Suprapubic skin (tissue), 4 donors: ENCODE results near the gene PDCD2.

Source experiments
- EP300 ChIP-seq: sonication (generic); formaldehyde crosslinking; IDR thresholded peaks from one replicate; pipeline ENCODE4 v1.6.1; 2017; ENCODE audit warnings: antibody characterized with exemption
- POLR2AphosphoS5 ChIP-seq, 3 donors: sonication (generic); formaldehyde crosslinking; IDR thresholded peaks; one replicate each; pipeline ENCODE4 v1.6.1; 2017; ENCODE audit warnings: antibody characterized with exemption in 3 of 3
- TF ChIP-seq, protein P1 (sequence below), 2 donors: fragments of 200-600 bp in 1 of 2; fragments of 450-650 bp in 1 of 2; sonication (generic) in 1 of 2; IDR thresholded peaks; one replicate each; pipeline ENCODE4 v1.5.1; 2016 to 2019; ENCODE audit warnings: antibody characterized with exemption in 2 of 2, mild to moderate bottlenecking in 1 of 2, moderate library complexity in 1 of 2

DNA sequence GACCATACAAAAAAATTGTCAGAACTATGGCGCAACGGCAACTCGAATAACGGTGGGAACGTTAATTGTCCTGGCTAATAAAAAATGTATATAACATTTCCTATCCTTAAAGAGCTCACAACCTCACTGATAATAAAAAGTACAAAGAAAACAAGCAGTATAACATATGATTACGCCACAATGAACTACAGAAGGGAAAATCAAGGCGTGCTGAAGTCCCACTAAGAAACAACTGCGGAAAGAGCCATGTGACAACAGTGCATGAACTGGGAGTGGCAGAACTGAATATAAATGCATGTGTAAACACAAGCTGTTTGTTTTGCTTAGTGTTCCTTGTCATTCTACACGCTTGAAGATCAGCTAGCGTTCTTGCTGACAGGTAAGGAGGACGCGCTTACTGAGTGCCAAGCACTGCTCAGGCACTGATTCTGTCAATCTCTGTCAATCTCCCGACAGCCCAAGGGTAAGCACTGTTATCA lies 30.9 kb downstream of the PDCD2 start:
- TF ChIP-seq, protein P1, sequence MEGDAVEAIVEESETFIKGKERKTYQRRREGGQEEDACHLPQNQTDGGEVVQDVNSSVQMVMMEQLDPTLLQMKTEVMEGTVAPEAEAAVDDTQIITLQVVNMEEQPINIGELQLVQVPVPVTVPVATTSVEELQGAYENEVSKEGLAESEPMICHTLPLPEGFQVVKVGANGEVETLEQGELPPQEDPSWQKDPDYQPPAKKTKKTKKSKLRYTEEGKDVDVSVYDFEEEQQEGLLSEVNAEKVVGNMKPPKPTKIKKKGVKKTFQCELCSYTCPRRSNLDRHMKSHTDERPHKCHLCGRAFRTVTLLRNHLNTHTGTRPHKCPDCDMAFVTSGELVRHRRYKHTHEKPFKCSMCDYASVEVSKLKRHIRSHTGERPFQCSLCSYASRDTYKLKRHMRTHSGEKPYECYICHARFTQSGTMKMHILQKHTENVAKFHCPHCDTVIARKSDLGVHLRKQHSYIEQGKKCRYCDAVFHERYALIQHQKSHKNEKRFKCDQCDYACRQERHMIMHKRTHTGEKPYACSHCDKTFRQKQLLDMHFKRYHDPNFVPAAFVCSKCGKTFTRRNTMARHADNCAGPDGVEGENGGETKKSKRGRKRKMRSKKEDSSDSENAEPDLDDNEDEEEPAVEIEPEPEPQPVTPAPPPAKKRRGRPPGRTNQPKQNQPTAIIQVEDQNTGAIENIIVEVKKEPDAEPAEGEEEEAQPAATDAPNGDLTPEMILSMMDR (IDR thresholded peaks at IDR 0.05), result no peak
- TF ChIP-seq POLR2AphosphoS5 (IDR thresholded peaks at IDR 0.05) (no peak), EP300 (peak; percentile 30)
